GM15510 (cell line): ENCODE measurements around the gene MINAR2.

Source experiments
- POLR2A ChIP-seq: IDR thresholded peaks from 3 replicates; pipeline ENCODE4 v1.6.1; 2011; ENCODE audit warnings: borderline replicate concordance; ENCODE audit not compliant: insufficient read length; ENCODE audit errors: extremely low read depth

Gene MINAR2

DNA sequence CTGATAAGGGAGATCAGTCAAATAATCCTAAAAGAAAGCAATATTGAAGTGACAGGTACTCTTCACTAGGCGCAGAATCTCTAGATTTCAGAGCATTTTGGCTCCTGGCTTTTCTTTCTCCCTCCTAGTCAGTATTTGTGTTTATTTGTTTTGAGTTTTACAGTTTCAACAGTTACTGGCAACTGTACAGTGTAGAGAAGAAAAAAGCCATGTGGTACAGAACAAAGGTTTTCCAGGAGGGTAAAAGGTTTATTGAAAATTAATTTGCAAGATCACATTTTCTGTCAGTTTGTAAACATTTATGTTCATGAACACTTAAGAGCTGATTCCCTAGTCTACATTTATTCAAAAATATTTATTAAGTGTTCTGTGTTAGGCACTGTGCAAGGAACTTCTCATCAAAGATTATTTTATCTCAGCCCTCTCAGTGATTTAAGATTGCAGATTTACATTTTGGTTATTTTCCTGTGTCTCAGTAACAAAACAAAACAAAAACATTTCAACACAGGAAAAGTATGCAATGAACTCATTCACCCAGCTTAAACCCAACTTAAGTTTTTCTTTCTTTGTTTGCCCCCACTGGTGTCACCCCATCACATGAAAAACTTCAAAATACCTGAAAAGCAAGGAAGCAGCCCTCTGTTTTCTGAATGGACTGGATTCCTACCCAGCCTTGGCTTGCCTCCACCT, 12.9 kb downstream of the MINAR2 start:
- TF ChIP-seq POLR2A: no peak

DNA sequence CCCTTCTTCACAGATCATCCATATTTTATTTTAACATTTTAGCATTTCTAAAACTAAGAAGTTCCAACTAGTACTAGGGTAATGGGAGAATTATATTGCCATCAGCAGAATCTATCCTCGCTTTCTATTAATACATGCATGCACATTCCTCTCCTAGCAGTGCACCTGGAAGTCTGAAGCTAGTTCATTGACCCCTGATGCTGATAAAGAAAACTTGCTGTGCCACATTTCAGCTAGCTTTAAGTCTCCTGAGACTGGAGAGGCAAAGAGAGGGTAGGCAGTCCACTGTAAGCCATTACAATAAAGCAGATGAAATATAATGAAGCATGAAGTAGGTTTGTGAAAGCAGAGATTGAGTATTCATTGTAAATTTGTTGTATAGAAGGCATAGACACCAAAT, 15.8 kb downstream of the MINAR2 start:
- TF ChIP-seq POLR2A: no peak

DNA sequence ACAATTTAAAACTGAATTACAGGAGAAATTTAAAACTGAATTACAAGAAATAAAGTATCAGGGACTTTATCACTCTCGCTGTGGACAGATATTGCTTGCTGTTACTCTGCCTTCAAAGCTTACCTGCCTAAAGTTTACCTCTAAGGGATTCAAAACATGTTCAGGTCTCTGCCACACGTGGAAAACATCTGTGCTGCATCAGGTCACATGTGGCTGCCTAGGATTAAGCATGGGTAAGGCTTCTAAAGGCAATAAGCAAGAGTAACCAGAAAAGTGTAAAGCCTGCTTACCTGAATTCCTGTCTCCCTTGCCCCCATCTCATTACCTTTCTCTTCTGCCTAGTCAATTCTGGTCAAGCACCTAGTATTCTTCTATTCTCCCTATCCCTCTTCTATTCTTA, 18.9 kb downstream of the MINAR2 start:
- no peak for TF ChIP-seq POLR2A

DNA sequence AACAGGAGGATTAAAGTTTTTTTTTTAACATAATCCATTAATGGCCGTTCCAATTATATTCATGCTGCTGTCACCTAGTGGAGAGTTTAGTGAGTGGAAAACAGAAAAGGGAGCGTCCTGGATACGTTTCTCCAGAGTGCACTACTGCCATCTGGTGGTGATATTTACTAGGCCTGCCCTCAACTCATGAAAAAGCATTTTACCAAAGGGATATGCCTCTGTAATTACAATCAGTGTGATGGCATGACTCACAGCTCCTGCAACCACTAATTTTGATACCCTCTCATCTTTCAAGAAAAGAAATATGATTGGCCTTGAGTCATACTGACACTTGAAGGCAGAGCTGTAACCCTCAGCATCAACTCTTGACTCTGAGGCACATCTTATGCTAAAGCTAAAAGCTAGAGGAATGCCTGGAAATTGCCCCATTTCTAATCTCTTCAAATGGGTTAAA, 20.1 kb downstream of the MINAR2 start:
- no peak for TF ChIP-seq POLR2A

DNA sequence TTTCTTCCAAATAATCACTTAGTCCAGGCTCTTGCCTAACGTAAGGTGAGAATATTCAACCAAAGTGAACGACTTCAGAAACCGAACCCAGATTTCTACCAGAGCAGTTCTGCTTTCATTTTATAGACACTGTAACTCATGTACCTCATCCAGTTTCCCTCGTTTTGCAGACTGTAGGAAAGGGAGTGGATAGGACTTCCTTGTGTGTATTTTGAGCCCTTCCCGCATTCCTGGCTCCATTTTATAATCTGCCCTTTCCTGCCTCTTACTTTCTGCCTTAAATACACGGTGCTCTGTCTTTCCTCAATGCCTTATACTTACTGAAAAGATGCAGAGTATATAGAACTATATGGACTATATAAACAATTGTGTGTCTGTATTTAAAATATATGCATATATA, 20.8 kb downstream of the MINAR2 start:
- no peak for TF ChIP-seq POLR2A

DNA sequence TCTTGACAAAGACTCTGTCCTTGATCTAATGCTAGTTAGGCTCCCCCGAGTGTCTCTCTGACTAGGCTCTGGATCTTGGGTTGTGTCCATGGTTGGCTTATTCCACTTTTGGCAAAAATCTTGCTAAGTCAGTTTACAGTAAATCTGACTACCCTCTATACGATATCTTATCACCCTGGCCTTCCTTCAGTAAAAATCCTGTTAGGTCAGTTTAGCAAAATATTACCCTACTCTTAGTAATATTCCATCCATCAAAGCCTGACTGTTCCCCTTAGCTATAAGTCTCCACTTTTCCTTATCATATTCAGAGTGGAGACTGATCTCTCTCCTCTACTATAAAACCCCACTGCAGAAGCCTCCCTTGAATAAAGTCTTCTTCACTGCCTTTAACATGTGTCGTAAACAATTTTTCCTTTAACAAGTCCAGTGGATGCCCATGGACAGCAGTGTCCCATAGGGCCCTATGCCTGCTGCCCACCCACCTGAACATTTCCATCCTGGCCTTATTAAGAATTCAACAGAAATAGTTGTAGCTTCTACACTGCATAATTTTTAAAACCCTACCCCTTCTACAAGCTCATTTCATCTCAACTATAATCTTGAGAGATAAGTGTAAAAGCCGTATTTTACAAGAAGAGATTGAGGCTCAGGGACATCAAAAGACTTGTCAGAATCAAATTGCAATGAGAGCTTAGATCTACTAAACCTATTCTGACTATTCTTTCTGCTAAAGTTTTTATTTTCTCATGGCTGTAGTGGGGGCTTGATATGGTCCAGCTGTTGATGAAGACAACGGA, 22.3 kb downstream of the MINAR2 start:
- no peak for TF ChIP-seq POLR2A

DNA sequence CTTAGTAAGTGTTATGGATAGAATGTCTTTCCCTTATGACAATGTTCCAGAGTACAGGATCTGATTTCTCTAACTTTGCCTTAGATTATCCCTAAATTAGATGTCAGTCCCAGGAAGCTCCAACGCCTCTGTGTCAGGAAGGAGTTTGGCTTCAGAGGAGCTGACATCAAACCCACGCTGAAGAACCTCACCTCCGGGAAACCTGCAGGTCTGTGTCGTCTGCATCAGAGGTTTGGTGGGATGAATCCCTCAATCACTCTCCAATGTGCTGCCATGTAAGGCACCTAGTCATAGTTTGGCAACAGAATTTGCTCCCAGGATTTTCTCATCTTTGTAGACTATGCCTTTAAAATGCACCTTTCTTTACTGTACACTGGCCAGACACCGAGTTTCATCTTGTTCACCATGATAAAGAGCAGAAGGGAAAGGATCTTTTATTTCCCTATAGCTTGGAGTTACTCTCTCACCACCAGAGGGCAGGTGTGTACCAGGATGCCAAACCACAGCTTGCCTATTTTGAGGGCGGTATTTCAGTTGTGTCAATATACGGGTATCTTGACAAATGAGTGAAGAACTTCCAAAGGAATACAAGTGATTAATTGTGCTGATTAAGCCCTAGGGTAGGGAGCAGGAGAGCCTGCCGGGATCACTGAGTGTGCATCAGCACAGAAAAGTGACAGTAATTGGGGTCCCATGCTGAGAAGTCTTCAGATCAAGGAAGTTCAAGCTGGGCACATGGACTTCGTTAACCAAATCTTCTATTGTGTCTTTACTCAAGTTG, 23.4 kb downstream of the MINAR2 start:
- no peak for TF ChIP-seq POLR2A

DNA sequence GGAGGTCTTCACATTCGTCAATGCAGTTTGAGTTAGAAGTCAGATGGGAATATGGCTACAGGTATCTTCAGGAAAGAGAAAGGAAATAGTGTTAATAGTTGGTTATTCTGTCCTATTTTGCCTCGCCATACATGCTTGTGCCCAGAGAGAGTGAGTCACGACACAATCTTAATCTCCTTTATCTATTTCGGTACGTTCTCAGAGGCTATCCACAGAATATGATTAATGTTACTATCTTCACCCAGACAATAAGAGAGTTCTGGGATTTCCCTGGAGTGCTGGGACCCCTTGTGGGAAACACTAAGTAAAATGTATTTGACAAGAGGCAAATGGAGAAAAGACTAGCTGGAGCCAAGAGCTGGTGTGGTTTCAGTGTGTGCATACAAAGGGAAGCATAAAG, 25.5 kb downstream of the MINAR2 start:
- TF ChIP-seq POLR2A: no peak

DNA sequence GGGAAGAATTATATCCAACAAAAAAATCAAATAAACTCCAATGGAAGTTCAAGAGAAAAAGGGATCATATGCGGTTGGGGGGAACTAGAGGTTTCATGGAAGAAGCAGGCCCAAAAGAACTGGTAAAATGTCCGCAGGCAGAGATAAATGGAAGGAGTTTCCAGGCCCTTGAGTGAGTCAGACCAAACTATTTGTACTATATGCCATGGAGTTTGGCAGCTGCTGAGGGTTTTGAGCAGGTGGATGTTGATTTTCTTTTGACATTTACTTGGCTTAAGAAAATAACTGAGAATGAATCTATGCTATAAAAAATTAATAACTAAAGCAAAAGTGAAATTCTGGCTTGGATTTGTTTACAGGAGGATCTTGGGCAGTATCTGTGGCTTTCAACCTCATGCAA, 33.7 kb downstream of the MINAR2 start:
- no peak for TF ChIP-seq POLR2A

DNA sequence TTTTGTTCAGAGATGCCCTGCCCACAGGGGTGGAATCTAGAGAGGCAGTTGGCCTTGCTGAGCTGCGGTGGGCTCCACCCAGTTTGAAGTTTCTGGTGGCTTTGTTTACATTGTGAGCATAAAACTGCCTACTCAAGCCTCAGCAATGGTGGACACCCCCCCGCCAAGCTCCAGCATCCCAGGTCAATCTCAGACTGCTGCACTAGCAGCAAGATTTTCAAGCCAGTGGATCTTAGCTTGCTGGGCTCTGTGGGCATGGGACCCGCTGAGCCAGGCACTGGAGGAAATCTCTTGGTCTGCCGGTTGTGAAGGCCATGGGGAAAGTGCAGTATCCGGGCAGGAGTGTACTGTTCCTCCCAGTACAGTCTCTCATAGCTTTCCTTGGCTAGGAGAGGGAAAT, 55.5 kb downstream of the MINAR2 start:
- no peak for TF ChIP-seq POLR2A

DNA sequence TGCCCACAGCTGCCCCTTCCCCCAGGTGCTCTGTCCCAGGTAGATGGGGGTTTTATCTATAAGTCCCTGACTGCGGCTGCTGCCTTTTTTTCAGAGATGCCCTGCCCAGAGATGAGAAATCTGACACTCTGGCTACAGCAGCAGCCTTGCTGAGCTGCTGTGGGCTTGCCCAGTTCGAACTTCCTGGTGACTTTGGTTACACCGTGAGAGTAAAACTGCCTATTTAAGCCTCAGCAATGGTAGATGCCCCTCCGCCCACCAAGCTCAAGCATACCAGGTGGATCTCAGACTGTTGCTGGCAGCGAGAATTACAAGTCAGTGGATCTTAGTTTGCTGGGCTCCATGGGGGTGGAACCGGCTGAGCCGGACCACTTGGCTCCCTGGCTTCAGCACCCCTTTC, 56.8 kb downstream of the MINAR2 start:
- TF ChIP-seq POLR2A: no peak

DNA sequence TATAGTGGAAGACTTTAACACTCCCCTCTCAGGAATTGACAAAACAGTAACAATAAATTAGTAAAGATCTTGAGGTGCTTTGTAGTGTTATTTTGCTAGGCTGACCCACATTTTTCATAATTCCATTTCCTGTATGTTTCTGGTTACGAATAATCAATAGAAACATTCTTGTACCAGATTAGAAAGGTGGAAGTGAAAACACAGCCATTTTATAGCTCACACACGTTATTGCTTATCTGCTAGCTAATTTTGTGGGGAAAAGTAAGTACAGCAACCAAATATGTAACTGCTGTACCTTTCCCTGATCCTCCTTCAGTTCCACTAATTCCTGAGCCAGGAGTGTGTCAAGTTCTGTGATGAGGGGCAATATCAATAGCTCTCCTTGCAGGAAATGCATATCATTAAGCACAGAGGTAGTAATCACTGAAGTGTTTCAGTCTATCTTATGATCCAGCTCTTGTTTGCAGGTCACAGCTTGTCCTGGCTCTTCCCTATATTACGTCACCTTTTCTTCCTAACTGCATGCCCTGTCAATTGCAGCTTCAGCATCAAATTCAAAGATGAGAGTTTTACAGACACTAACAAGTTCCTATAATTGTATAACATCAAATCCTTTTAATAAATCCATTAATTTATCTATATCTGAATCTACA, 59.4 kb downstream of the MINAR2 start:
- no peak for TF ChIP-seq POLR2A
